ENCODE data around the gene AP4E1.

The AP4E1 gene

GRCh38 chr15:51038974-51039319 is 130.5 kb downstream of the AP4E1 start:
- no peaks in the 10 kb centered on the region for H3K27me3 ChIP-seq (ENCODE audit: insufficient read depth, insufficient read length)
- no peak for TF ChIP-seq SUZ12 (IDR thresholded peaks at IDR 0.05; ENCODE audit: extremely low read depth, insufficient read depth, insufficient read length)
- no peak for TF ChIP-seq YY1 (IDR thresholded peaks at IDR 0.05; ENCODE audit: insufficient read depth, insufficient read length)
- no peak for TF ChIP-seq ZNF274 (IDR thresholded peaks at IDR 0.05; ENCODE audit: low read depth, low read length)
- H3K9me3 ChIP-seq (ENCODE audit: insufficient read depth, low read length): peaks cover 19% of the 10 kb centered on the region; the same call in 1 of the 2 replicates
- DNase-seq (ENCODE audit: low read depth, low spot score): no peak
- peaks cover 2% of the 10 kb centered on the region for H3K36me3 ChIP-seq (ENCODE audit: insufficient read depth, insufficient read length, low read length)
- no peak overlapping the region for H3K4me3 ChIP-seq (ENCODE audit: insufficient read length, low read depth)
- H3K9ac ChIP-seq (ENCODE audit: insufficient read length, low read depth): no peak overlapping the region
- no peaks in the 10 kb centered on the region for H3K4me1 ChIP-seq (ENCODE audit: insufficient read depth, insufficient read length)

- peaks cover 14% of the 10 kb centered on the region; the same call in 1 of the 2 replicates for H3K9me3 ChIP-seq (ENCODE audit: insufficient read depth, low read length)
- H3K36me3 ChIP-seq (ENCODE audit: insufficient read depth, insufficient read length, low read length): no peaks in the 10 kb centered on the region
- peak; percentile 11 for DNase-seq (ENCODE audit: low read depth, low spot score)
- no peak overlapping the region for H3K4me3 ChIP-seq (ENCODE audit: insufficient read length, low read depth)
- TF ChIP-seq YY1 (IDR thresholded peaks at IDR 0.05; ENCODE audit: insufficient read depth, insufficient read length) (no peak), SUZ12 (IDR thresholded peaks at IDR 0.05; ENCODE audit: extremely low read depth, insufficient read depth, insufficient read length) (no peak), ZNF274 (IDR thresholded peaks at IDR 0.05; ENCODE audit: low read depth, low read length) (no peak)
- H3K9ac ChIP-seq (ENCODE audit: insufficient read length, low read depth): no peak overlapping the region
- H3K4me1 ChIP-seq (ENCODE audit: insufficient read depth, insufficient read length): no peaks in the 10 kb centered on the region
- H3K27me3 ChIP-seq (ENCODE audit: insufficient read depth, insufficient read length): no peaks in the 10 kb centered on the region
These were observed 135.7 kb downstream of the AP4E1 start for GRCh38 chr15:51044037-51044727.

GRCh38 chr15:51046016-51046415 is 137.5 kb downstream of the AP4E1 start:
- H3K9me3 ChIP-seq (ENCODE audit: insufficient read depth, low read length): peaks cover 7% of the 10 kb centered on the region; the same call in 1 of the 2 replicates
- H3K4me1 ChIP-seq (ENCODE audit: insufficient read depth, insufficient read length): no peaks in the 10 kb centered on the region
- no peaks in the 10 kb centered on the region for H3K36me3 ChIP-seq (ENCODE audit: insufficient read depth, insufficient read length, low read length)
- no peak for TF ChIP-seq ZNF274 (IDR thresholded peaks at IDR 0.05; ENCODE audit: low read depth, low read length)
- no peak for TF ChIP-seq SUZ12 (IDR thresholded peaks at IDR 0.05; ENCODE audit: extremely low read depth, insufficient read depth, insufficient read length)
- TF ChIP-seq YY1 (IDR thresholded peaks at IDR 0.05; ENCODE audit: insufficient read depth, insufficient read length): no peak
- DNase-seq (ENCODE audit: low read depth, low spot score): no peak
- no peaks in the 10 kb centered on the region for H3K27me3 ChIP-seq (ENCODE audit: insufficient read depth, insufficient read length)
- no peak overlapping the region for H3K9ac ChIP-seq (ENCODE audit: insufficient read length, low read depth)
- no peak overlapping the region for H3K4me3 ChIP-seq (ENCODE audit: insufficient read length, low read depth)

GRCh38 chr15:51046799-51047449 is 138.4 kb downstream of the AP4E1 start:
- Histone ChIP-seq H3K36me3 (ENCODE audit: insufficient read depth, insufficient read length, low read length) (no peaks in the 10 kb centered on the region), H3K4me3 (ENCODE audit: insufficient read length, low read depth) (no peak overlapping the region), H3K9me3 (ENCODE audit: insufficient read depth, low read length) (peaks cover 7% of the 10 kb centered on the region; the same call in 1 of the 2 replicates), H3K4me1 (ENCODE audit: insufficient read depth, insufficient read length) (no peaks in the 10 kb centered on the region), H3K9ac (ENCODE audit: insufficient read length, low read depth) (no peak overlapping the region), H3K27me3 (ENCODE audit: insufficient read depth, insufficient read length) (no peaks in the 10 kb centered on the region)
- DNase-seq (ENCODE audit: low read depth, low spot score): no peak
- TF ChIP-seq YY1 (IDR thresholded peaks at IDR 0.05; ENCODE audit: insufficient read depth, insufficient read length) (no peak), ZNF274 (IDR thresholded peaks at IDR 0.05; ENCODE audit: low read depth, low read length) (no peak), SUZ12 (IDR thresholded peaks at IDR 0.05; ENCODE audit: extremely low read depth, insufficient read depth, insufficient read length) (no peak)

GRCh38 chr15:51048308-51048707 is 139.8 kb downstream of the AP4E1 start:
- Histone ChIP-seq H3K4me1 (ENCODE audit: insufficient read depth, insufficient read length) (no peaks in the 10 kb centered on the region), H3K9me3 (ENCODE audit: insufficient read depth, low read length) (peaks cover 7% of the 10 kb centered on the region; the same call in 1 of the 2 replicates), H3K27me3 (ENCODE audit: insufficient read depth, insufficient read length) (no peaks in the 10 kb centered on the region), H3K4me3 (ENCODE audit: insufficient read length, low read depth) (no peak overlapping the region), H3K36me3 (ENCODE audit: insufficient read depth, insufficient read length, low read length) (no peaks in the 10 kb centered on the region), H3K9ac (ENCODE audit: insufficient read length, low read depth) (no peak overlapping the region)
- DNase-seq (ENCODE audit: low read depth, low spot score): no peak
- TF ChIP-seq SUZ12 (IDR thresholded peaks at IDR 0.05; ENCODE audit: extremely low read depth, insufficient read depth, insufficient read length): no peak
- TF ChIP-seq YY1 (IDR thresholded peaks at IDR 0.05; ENCODE audit: insufficient read depth, insufficient read length): no peak
- no peak for TF ChIP-seq ZNF274 (IDR thresholded peaks at IDR 0.05; ENCODE audit: low read depth, low read length)

DNA sequence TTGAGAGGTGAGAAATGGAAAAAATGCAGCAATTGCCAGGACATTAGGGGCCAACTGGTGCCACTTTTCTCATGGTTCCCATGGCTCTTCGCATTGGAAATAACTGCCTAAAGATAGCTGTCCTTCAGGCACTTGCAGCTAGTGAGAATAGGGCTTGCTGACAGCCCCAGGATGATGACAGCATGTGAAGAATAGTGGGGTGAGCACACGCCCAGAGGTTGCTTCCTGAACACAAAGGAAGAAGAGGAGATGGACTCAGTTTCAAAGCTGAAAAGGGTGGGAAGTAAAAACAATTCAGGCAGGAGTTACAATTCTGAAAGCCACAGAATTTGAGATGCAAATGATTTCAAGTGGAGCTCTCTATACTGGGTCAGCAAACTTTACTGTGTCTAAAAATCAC is 140.6 kb downstream of the AP4E1 start:
- Histone ChIP-seq H3K27me3 (ENCODE audit: insufficient read depth, insufficient read length) (no peaks in the 10 kb centered on the region), H3K4me3 (ENCODE audit: insufficient read length, low read depth) (no peak overlapping the region), H3K9ac (ENCODE audit: insufficient read length, low read depth) (no peak overlapping the region), H3K9me3 (ENCODE audit: insufficient read depth, low read length) (peaks cover 7% of the 10 kb centered on the region; the same call in 1 of the 2 replicates), H3K36me3 (ENCODE audit: insufficient read depth, insufficient read length, low read length) (no peaks in the 10 kb centered on the region), H3K4me1 (ENCODE audit: insufficient read depth, insufficient read length) (no peaks in the 10 kb centered on the region)
- DNase-seq (ENCODE audit: low read depth, low spot score): no peak
- TF ChIP-seq SUZ12 (IDR thresholded peaks at IDR 0.05; ENCODE audit: extremely low read depth, insufficient read depth, insufficient read length) (no peak), YY1 (IDR thresholded peaks at IDR 0.05; ENCODE audit: insufficient read depth, insufficient read length) (no peak)

DNA sequence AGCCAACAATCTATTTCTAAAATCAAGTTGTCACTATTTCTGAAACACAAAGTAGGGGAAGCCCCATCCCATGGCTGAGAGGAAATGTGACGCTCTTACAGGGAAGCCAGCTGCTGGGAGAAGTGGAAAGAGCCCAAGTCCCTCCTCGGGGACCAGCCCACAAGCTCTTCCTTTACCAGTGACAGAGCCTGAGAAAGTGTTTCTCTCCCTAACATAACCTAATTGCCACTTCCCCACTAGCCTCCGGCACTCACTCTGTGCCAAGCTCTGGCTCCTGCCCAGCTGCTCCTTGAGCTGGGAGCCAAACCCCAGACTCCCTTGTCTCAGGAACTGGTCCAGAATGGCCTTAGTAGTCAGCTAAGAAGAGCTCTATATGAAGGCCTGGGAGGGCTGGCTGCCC is 143.3 kb downstream of the AP4E1 start:
- H3K27me3 ChIP-seq (ENCODE audit: insufficient read depth, insufficient read length): no peaks in the 10 kb centered on the region

More for the DNA sequence above, 143.3 kb downstream of the AP4E1 start:
- Histone ChIP-seq H3K36me3 (ENCODE audit: insufficient read depth, insufficient read length, low read length) (no peaks in the 10 kb centered on the region), H3K9me3 (ENCODE audit: insufficient read depth, low read length) (peaks cover 7% of the 10 kb centered on the region; the same call in 1 of the 2 replicates), H3K9ac (ENCODE audit: insufficient read length, low read depth) (no peak overlapping the region), H3K4me1 (ENCODE audit: insufficient read depth, insufficient read length) (no peaks in the 10 kb centered on the region), H3K4me3 (ENCODE audit: insufficient read length, low read depth) (no peak overlapping the region)
- no peak for DNase-seq (ENCODE audit: low read depth, low spot score)
- TF ChIP-seq SUZ12 (IDR thresholded peaks at IDR 0.05; ENCODE audit: extremely low read depth, insufficient read depth, insufficient read length) (no peak), ZNF274 (IDR thresholded peaks at IDR 0.05; ENCODE audit: low read depth, low read length) (no peak), YY1 (IDR thresholded peaks at IDR 0.05; ENCODE audit: insufficient read depth, insufficient read length) (no peak)
